Measurements from ENCODE around the gene SENP2. TPM values are rescaled to one million over a fixed set of nuclear protein-coding genes. Genes with fewer than 3 reads are reported as not detected.

The SENP2 gene
- total and polyA plus RNA-seq, 2 of the 13 experiments (the other 11 are each of a cell fraction or from before 2014, with no cell fraction given), result 7.7 to 46.2 TPM

GRCh38 chr3:185537369-185537970 lies 48.6 kb upstream of the SENP2 start:
- no peaks in the 10 kb centered on the region for H3K79me2 ChIP-seq (ENCODE audit: insufficient read depth, low read length)
- no peaks in the 10 kb centered on the region for H3K36me3 ChIP-seq (replicated peaks in 1 of 2; ENCODE audit: control insufficient read depth in 1 of 2, insufficient read depth in 2 of 2, low read length in 2 of 2)
- in situ Hi-C loops (cut with HindIII; ENCODE audit: extremely low pct_ligation_motif_present, low pct_unique_long_range_greater_than_20kb), result no loop called here
- H3K27me3 ChIP-seq (ENCODE audit: control insufficient read depth in 1 of 2, insufficient read depth in 2 of 2, low read length in 2 of 2), result no peaks in the 10 kb centered on the region
- H2AFZ ChIP-seq (ENCODE audit: low read length), result no peak overlapping the region
- 22% methylated on average over 9 of the region's 9 CpGs for WGBS (ENCODE audit: low lambda C conversion rate)
- no peak for FAIRE-seq
- no peak for ATAC-seq
- no peak overlapping the region for H3K27ac ChIP-seq (ENCODE audit: extremely low read length, insufficient read depth, low read length)
- POLR2A ChIA-PET, result no interaction called here
- CTCF ChIA-PET (ENCODE audit: low intra/inter-chr PET ratio, low total read pairs), result no interaction called here
- no peak overlapping the region for H3K9ac ChIP-seq (ENCODE audit: insufficient read depth, low read depth, low read length)
- no TSS peak for BruUV-seq (replicated peaks)
- DNase-seq (ENCODE audit: low spot score), result peak; percentile 10
- no peaks in the 10 kb centered on the region for H3K9me3 ChIP-seq (ENCODE audit: low read length)
- peaks cover 11% of the 10 kb centered on the region; the same call in 1 of the 2 replicates for H3K4me1 ChIP-seq (ENCODE audit: insufficient read depth, low read length)
- peak overlapping the region; percentile 45; the same call in 1 of the 2 replicates for H3K4me2 ChIP-seq (ENCODE audit: low read depth, low read length)
- no peaks in the 10 kb centered on the region for H4K20me1 ChIP-seq (ENCODE audit: insufficient read depth, low read length)
- no peak overlapping the region for H3K4me3 ChIP-seq (replicated peaks in 1 of 3; ENCODE audit: insufficient read depth in 1 of 3, low read depth in 2 of 3, low read length in 3 of 3)
- intact Hi-C loops (cut with micrococcal nuclease; ENCODE audit: unreplicated experiment), result no loop called here
- TF ChIP-seq MZF1 (CRISPR knock-in tag; IDR thresholded peaks at IDR 0.05; ENCODE audit: borderline replicate concordance), result no peak
- TF ChIP-seq ZNF687 (CRISPR knock-in tag; IDR thresholded peaks at IDR 0.05), result no peak
- TF ChIP-seq EZH2 (conservative IDR thresholded peaks at IDR 0.05; ENCODE audit: low read depth, low read length), result no peak
- peak; percentile 31; the same call in 1 of the 2 replicates for TF ChIP-seq ELF3 (CRISPR knock-in tag; IDR thresholded peaks at IDR 0.05)
- no peak for TF ChIP-seq SYNCRIP (IDR thresholded peaks at IDR 0.05; ENCODE audit: insufficient read depth, low read depth, low read length)
- TF ChIP-seq ZNF230 (CRISPR knock-in tag; IDR thresholded peaks at IDR 0.05), result no peak
- TF ChIP-seq ZNF83 (CRISPR knock-in tag; IDR thresholded peaks at IDR 0.05; ENCODE audit: borderline replicate concordance), result no peak
- peak; percentile 12; the same call in 1 of the 2 replicates for TF ChIP-seq FOSL2 (CRISPR knock-in tag; IDR thresholded peaks at IDR 0.05)
- no peak for TF ChIP-seq ZNF367 (CRISPR knock-in tag; IDR thresholded peaks at IDR 0.05; ENCODE audit: borderline replicate concordance)
- TF ChIP-seq, protein P1, sequence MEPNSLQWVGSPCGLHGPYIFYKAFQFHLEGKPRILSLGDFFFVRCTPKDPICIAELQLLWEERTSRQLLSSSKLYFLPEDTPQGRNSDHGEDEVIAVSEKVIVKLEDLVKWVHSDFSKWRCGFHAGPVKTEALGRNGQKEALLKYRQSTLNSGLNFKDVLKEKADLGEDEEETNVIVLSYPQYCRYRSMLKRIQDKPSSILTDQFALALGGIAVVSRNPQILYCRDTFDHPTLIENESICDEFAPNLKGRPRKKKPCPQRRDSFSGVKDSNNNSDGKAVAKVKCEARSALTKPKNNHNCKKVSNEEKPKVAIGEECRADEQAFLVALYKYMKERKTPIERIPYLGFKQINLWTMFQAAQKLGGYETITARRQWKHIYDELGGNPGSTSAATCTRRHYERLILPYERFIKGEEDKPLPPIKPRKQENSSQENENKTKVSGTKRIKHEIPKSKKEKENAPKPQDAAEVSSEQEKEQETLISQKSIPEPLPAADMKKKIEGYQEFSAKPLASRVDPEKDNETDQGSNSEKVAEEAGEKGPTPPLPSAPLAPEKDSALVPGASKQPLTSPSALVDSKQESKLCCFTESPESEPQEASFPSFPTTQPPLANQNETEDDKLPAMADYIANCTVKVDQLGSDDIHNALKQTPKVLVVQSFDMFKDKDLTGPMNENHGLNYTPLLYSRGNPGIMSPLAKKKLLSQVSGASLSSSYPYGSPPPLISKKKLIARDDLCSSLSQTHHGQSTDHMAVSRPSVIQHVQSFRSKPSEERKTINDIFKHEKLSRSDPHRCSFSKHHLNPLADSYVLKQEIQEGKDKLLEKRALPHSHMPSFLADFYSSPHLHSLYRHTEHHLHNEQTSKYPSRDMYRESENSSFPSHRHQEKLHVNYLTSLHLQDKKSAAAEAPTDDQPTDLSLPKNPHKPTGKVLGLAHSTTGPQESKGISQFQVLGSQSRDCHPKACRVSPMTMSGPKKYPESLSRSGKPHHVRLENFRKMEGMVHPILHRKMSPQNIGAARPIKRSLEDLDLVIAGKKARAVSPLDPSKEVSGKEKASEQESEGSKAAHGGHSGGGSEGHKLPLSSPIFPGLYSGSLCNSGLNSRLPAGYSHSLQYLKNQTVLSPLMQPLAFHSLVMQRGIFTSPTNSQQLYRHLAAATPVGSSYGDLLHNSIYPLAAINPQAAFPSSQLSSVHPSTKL (CRISPR knock-in tag; IDR thresholded peaks at IDR 0.05), result peak; percentile 53
- no peak for TF ChIP-seq RBFOX2 (IDR thresholded peaks at IDR 0.05; ENCODE audit: low read depth, low read length)
- peak; percentile 36; the same call in 1 of the 2 replicates for TF ChIP-seq CEBPB (IDR thresholded peaks at IDR 0.05; ENCODE audit: borderline replicate concordance, low read depth, low read length)
- no peak for TF ChIP-seq ZNF124 (CRISPR knock-in tag; IDR thresholded peaks at IDR 0.05)
- TF ChIP-seq ESRRA (CRISPR knock-in tag; IDR thresholded peaks at IDR 0.05; ENCODE audit: low read depth), result no peak
- TF ChIP-seq HNF4G (IDR thresholded peaks at IDR 0.05; ENCODE audit: borderline replicate concordance, low read depth, low read length), result no peak
- TF ChIP-seq HNF4G (CRISPR knock-in tag; IDR thresholded peaks at IDR 0.05; ENCODE audit: borderline replicate concordance, low read depth), result no peak
- 0 out of 2 replicates have a peak, but pooled peaks have one; percentile 24 for TF ChIP-seq CEBPG (CRISPR knock-in tag; IDR thresholded peaks at IDR 0.05)
- TF ChIP-seq ARHGAP35 (CRISPR knock-in tag; IDR thresholded peaks at IDR 0.05; ENCODE audit: borderline replicate concordance), result no peak

Data from HepG2 (cell line).